KBM-7 (cell line): Measurements from ENCODE around the gene LDLRAD4.

Experiments used
- DNase-seq: peaks from one replicate; pipeline ENCODE4 v3.0.0-alpha.2; 2015
- in situ Hi-C: fragments of 300-500 bp; cut with MboI; formaldehyde crosslinking; loops from 2 replicates; pipeline ENCODE4 v1.14.3; 2020; ENCODE audit warnings: low sequenced_read_pairs, low pct_unique_long_range_greater_than_20kb, mixed read lengths

The LDLRAD4 gene

DNA sequence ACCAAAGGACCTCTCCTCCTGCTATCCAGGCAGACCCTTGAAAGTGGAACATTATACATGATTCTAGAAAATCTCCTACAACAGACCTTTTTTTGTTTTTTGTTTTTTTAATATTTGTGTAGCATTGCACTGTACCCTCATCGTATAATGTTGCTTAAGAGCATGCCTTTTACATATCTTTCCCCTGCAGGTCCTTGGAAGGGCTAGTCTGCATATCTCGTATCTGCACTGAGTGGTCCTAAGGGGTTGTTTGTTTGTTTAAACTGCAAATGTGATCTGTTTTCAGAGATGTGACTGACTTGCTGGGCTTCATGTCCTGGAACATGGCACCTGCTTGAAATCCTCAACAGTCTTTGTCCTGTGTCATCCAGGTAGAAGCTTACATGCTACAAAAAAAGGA is 303.7 kb downstream of the LDLRAD4 start:
- in situ Hi-C loops = no loop called here
- DNase-seq = no peak

DNA sequence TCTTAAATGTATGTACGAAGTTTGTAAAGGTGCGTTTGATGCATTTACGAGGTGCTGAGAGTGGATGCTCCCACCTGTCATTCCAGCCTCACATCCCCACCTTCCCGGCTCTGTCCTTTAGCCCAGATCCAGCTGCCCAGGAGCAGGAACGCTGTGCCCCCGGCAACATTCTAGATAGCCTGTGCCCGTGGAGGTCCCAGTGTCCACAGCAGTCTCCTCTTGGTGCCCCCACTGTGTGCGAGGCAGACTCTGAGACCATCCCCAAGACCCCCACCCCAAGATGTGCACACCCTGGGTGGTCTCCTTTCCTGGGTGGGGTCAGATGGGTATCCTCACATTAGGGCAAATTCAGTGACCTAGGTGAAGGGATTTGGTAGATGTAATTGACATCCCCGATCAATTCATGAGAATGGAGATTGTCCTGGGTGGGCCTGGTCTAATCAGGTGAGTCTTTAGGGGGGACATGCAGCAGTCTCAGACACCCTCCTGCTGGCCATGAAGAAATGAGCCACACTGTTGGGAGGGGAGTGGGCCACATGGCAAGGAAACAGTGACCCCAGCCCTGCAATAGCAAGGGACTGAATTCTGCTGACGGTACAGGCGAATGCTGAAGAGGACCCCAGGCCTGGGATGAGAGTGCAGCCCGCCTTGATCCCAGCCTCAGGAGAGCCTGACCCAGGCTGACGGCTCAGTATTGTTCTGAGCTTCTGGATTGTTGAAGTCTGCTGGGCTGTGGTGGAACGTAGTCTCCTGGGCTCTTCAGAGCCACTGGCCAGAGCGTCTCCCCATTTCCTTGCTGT is 304.5 kb downstream of the LDLRAD4 start:
- no peak for DNase-seq
- in situ Hi-C loops = no loop called here

DNA sequence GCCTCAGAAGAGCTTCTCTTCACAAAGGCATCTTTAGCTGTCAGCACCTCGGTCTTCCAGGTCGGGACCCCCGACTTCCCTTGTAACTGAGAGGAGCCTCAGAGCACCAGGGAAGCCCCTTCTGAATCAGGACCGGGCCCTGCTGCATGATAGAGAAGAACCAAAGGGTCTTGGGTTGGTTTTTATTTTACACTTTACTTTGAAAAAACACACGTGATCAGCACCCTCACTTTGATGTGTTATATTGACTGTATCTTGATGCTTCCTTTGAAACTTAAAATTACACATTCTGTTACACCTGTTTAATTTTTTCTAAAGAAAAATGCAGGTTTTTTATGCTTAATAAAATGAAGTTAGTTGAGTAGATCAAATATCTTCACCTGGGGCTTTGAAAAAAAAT is 305.5 kb downstream of the LDLRAD4 start:
- in situ Hi-C loops = no loop called here

DNA sequence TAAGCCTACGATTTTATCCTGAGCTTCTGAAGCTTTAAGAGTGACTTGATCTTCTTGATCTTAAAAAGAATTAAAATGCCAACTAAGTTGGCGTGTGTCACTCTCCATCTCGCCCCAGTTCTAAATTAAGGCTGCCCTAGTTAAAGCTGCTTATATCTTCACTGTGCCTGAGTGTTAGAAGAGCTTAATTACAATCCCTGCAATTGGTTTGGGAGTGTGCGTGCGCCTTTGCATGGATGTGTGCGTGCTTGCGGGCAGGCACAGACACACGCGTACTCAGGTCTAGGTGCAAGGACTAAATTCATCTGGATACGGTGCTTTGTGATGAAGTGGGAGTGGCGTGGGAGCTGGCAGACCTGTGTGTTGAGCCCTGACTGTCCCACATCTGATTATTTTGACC is 306.3 kb downstream of the LDLRAD4 start:
- DNase-seq = no peak
- in situ Hi-C loops = no loop called here

More for the DNA sequence above, 305.5 kb downstream of the LDLRAD4 start:
- DNase-seq = no peak

DNA sequence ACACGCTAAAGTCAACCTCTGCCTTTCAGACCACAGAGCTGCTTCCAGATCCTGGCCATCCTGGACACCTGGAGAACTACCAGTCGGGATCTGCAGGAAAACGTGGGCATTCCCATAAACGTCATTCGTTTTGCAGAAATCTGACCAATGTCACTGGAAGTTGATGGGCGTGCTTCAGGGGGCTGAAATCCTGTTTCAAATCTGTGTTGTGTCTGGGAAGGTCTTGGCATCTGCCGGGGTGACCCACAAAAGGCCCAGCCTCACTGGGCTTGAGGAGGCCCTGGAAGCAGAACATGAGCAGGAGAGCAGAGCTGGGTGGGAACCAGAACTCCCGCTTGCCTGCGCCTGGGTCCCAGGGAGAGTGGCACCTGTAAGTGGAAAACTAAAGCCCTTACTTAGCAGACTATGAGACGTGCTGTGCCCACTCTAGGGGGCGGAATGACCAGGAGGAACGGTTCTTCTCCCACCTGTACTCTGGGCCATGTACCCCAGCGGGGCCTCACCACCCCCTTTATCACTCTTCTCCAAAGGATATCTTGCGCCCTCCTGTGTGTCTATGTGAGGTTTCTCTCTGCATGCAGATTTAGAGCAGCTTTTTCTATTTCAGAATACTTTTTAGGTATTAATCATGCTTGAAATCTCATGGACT is 306.9 kb downstream of the LDLRAD4 start:
- in situ Hi-C loops = no loop called here

GRCh38 chr18:13526519-13526918 is 308.0 kb downstream of the LDLRAD4 start:
- DNase-seq = no peak
- in situ Hi-C loops = no loop called here

More for the DNA sequence above, 306.9 kb downstream of the LDLRAD4 start:
- no peak for DNase-seq

DNA sequence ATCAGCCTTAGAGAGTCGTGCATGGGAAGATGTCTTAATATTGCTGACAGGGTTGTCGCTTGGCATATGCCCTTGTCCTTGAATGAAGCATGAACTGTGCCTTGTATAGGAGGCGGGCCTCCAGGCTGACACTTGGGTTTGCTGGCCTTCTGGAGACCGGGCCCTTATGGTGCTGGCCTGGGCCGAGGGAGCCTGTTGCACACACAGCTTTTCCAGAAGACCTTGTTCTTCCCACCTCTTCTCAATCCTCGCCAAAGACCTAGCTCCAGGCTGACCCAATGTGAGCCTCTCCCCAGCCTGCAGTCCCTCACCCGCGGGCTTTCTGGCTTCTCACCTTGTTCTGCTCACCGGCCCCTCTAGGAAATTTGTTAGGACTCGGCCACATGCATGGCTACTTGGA is 308.7 kb downstream of the LDLRAD4 start:
- no peak for DNase-seq
- in situ Hi-C loops = no loop called here

GRCh38 chr18:13527730-13528129 is 309.2 kb downstream of the LDLRAD4 start:
- DNase-seq = no peak
- in situ Hi-C loops = no loop called here

DNA sequence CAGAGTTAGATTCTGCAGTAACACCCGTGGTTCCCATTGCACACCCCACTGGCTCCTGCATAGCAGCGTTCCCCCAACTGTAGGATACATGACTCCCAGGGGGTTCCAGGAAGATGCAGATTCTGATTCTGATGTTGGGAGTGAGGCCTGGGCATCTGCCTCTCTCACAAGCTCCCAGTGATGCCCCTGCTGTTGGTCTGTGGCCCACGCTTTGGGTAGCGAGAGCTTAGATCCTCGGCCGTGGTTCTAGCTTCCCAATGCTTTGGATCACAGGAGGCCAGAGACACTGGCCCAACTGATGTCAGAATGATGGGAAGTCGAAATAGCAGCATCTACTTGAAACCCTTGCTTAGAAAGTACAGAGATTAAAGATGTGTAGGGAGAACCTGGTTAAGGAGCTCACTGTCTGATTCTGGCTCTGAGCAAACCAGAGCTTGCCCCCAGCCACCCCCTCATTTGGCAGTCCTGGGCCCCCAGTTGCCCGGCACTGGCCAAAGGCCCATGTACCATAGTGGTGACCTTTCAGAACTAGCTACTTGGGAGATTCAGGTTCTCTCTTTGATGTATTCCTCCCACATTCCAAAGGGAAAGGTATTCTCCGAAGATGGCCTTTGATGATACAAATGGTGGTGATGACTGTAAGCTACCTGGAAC is 310.3 kb downstream of the LDLRAD4 start:
- in situ Hi-C loops = no loop called here
- no peak for DNase-seq

DNA sequence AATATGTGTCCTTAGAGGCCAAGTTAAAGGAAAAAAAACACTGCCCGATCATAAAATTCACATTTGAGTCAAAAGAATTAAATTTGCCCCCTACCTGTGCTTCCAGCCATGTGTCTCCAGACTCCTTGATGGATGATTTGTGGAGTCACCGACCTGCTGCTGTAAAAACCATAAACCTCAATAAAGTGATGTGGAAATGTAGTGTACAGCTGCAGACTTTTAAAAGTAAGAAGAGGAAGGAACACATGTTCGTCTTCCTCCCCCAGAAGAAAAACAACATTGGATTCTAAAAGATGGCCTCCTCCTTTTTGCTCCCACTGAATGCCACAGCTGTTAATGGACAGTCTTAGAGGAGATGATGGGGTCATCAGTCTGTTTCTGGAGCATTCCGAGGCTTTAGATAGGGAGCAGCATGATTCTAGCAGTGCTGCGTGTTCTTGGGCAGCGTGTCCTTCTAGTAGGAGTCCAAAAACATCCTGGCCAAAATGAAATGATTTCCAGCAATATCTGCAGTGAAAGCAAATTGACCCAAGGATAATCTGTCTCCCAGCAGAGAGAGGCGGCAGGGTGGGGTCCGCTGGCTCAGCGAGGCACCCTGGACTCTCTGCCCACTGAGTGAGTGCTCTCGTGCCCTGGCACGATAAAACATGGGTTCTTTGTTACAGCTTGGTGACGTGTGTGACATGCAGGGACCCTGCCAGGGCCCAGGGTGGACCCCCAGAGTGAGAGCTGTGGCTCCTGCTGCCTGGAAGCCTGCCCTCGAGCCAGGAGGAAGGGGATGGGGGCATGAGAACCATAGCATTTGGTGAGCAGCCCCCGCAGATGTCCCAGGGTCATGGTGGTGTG is 311.7 kb downstream of the LDLRAD4 start:
- peak; percentile 41 for DNase-seq
- in situ Hi-C loops = no loop called here

DNA sequence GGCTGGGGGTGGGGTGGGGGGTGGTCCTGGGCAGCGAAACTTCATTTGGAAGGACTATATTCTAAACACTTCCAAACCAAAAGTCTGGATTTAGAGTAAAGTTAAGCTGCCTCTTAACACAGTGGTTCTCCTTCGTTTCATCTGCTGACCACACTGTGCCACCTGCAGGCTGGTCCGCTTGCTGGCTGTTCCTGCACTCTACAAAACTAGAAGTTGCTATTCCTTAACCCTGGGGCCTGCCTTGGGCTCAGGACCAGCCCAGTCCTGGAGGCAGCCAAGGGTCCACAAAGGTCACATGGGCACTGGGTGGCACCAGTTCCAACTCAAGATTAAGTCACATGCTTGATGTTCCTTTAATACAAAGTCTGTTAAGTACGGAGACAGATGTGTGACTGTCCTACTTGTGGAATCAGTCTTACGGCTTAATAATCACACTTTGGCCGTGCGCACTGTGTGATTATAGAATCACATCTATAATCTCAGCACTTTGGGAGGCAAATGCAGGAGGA is 312.4 kb downstream of the LDLRAD4 start:
- peak; percentile 57 for DNase-seq
- in situ Hi-C loops = no loop called here

DNA sequence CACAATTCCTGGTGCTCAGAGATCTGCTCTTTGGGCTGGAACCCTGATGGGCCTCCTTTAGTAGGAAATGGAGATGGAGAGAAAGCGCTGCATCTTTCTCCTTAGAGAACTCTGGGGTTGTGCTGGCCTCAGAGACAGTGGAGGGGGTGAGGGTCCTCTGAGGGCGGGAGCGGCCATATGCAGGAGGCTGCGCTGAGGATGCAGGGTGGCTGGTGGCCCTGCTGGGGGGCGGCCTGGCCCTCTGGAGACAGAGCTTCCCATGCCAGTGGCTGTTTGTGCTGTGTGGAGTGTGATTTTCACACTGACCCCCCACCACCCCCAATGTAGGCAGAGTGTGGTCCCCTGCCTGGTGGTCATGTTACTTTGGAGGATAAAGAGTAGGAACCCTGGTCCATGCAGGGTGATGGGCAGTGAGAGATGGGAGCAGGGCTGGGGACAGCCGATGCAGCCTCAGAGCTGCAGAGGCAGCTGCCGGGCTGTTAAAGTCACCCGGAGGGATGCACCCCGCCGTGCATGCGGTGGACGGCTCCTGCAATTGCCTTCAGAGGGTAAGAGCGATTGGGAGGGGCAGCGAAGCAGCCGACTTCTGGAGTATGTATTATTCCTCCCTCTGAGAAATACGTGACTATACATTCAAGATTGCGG is 313.2 kb downstream of the LDLRAD4 start:
- in situ Hi-C loops = no loop called here
- DNase-seq = no peak

DNA sequence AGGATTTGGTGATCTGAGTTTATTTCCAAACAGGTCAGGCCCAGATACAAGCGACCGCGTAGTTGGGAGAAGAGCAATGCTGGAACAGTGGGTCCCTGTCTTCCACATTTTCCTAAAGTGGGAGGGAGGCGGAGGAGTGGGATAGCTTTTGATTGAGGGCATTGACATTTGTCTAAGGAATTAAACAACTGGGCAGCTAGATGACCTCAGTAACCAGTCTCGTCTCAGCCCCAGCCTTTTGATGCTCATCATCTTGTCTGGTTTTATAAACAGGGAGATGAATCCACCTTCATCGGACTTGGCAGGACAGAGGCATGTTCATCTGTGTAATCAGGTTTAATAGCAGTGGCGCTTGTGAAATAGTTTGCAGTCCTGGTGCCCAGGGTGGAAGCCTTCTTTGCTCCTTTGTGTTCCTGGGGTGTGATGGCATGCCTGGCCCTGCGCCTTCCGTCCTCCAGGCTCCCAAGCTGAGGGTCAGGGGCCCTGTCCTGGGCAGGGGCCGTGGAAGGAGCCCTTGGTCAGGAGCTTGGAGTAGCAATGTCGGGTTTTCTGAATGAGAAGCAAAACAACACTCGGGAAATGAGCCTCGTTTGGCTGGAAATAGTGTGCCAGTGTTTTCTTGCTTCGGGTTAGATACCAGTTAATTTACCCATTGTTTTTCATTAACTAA is 314.0 kb downstream of the LDLRAD4 start:
- in situ Hi-C loops = no loop called here
- DNase-seq = no peak

DNA sequence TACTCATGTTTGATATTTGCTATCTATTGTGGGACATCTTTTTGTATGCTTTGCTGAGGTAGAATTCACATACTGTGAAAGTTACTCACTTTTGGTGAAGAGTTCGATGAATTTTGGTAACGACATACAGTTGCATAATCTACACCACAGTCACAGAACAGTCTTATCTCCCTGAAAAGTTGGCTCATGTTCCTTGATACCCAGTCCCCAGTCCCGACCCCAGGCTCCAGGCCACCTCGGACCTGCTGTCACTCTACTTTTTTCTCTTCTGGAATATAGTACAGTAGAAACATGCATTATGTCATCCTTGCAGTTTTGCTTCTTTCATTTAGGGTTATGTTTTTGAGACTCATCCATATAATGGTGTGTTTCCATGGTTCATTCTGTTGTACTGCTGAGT is 316.1 kb downstream of the LDLRAD4 start:
- DNase-seq = no peak
- in situ Hi-C loops = no loop called here

DNA sequence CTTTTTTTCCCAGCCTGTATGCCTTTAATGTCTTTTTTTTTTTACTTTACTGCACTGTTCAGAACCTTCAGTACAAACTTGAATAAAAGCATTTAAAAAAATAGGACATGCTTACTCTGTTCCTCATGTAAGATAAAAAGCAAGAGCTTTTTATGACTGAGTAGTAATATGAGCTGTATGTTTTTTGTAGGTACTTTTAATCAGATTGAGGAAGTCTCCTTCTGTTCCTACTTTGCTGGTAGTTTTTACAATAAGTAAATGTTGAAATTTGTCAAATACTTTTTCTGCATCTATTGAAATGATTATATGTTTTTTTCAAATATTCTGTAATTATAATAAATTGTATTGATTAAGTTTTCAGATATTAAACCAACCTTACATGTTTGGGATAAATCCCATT is 318.0 kb downstream of the LDLRAD4 start:
- no peak for DNase-seq
- in situ Hi-C loops = no loop called here

- no peak for DNase-seq
These were observed 318.6 kb downstream of the LDLRAD4 start for GRCh38 chr18:13537022-13537780.

DNA sequence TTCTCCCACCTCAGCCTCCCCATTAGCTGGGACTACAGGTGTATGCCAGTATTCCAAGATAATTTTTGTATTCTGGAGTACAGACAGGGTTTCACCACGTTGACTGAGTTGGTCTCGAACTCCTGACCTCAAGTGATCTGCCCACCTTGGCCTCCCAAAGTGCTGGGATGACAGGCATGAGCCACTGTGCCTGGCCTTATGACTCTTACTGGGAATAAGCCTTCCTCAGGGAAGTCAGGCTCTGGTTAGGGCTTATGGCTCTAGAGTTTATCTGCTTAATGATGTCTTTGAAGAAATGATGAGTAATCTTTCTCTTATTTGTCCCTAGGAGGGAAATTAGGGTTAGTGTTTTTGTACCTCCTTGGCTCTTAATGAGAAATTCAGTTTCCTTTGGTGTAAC is 320.1 kb downstream of the LDLRAD4 start:
- DNase-seq = no peak
- in situ Hi-C loops = no loop called here

More at GRCh38 chr18:13537022-13537780, 318.6 kb downstream of the LDLRAD4 start:
- in situ Hi-C loops = no loop called here

GRCh38 chr18:13539050-13539449 is 320.5 kb downstream of the LDLRAD4 start:
- in situ Hi-C loops = no loop called here
- peak; percentile 27 for DNase-seq
